Measurements from ENCODE around the gene PRKCE. TPM values are rescaled to one million over a fixed set of nuclear protein-coding genes. Genes with fewer than 3 reads are reported as not detected.

The PRKCE gene
- total RNA-seq, 6 experiments from 2014 or later, result 5.2 to 18.8 (median 11.0) TPM

GRCh38 chr2:45892425-45892745, 240.9 kb downstream of the PRKCE start:
- no peaks in the 10 kb centered on the region for H3K9me3 ChIP-seq
- H3K27me3 ChIP-seq, result no peaks in the 10 kb centered on the region
- peaks cover 0 to 6% (median 2%) of the 10 kb centered on the region in 4 donors for H3K4me1 ChIP-seq
- no peaks in the 10 kb centered on the region for H3K36me3 ChIP-seq
- TF ChIP-seq POLR2A (IDR thresholded peaks at IDR 0.05) (no peak), CTCF (IDR thresholded peaks at IDR 0.05) (no peak)
- intact Hi-C loops (cut with DNase I), result no loop called here
- H3K27ac ChIP-seq, result no peak overlapping the region
- ATAC-seq (no peak), DNase-seq (no peak)
- no peak overlapping the region for H3K4me3 ChIP-seq
- WGBS (ENCODE audit: insufficient coverage, low coverage, low lambda C conversion rate, missing lambda C conversion rate), result 41% methylated on average over 3 of the region's 3 CpGs

- intact Hi-C loops (cut with DNase I), result no loop called here
- TF ChIP-seq POLR2A (IDR thresholded peaks at IDR 0.05), result no peak
- no peak for TF ChIP-seq CTCF (IDR thresholded peaks at IDR 0.05)
- Histone ChIP-seq H3K4me1 (peaks cover 0 to 6% (median 2%) of the 10 kb centered on the region in 4 donors), H3K27ac (no peak overlapping the region), H3K36me3 (no peaks in the 10 kb centered on the region), H3K9me3 (no peaks in the 10 kb centered on the region), H3K4me3 (no peak overlapping the region), H3K27me3 (no peaks in the 10 kb centered on the region)
- WGBS (ENCODE audit: insufficient coverage, low coverage, low lambda C conversion rate, missing lambda C conversion rate), result 61% methylated on average over 4 of the region's 7 CpGs
- ATAC-seq, result peak in 3 of 4 donors; percentile 9 to 30 (median 17)
- no peak for DNase-seq
Measured at GRCh38 chr2:45892757-45893156, 241.3 kb downstream of the PRKCE start.

- DNase-seq (no peak), ATAC-seq (no peak)
- no peak overlapping the region for H3K4me3 ChIP-seq
- H3K27ac ChIP-seq, result no peak overlapping the region
- H3K4me1 ChIP-seq, result peaks cover 0 to 6% (median 0%) of the 10 kb centered on the region in 4 donors
- WGBS (ENCODE audit: insufficient coverage, low coverage, low lambda C conversion rate, missing lambda C conversion rate), result 100% methylated on average over 4 of the region's 4 CpGs
- intact Hi-C loops (cut with DNase I), result no loop called here
- H3K27me3 ChIP-seq, result no peaks in the 10 kb centered on the region
- no peaks in the 10 kb centered on the region for H3K36me3 ChIP-seq
- TF ChIP-seq POLR2A (IDR thresholded peaks at IDR 0.05) (no peak), CTCF (IDR thresholded peaks at IDR 0.05) (no peak)
- H3K9me3 ChIP-seq, result no peaks in the 10 kb centered on the region
Measured at GRCh38 chr2:45894211-45894610, 242.7 kb downstream of the PRKCE start.

GRCh38 chr2:45895241-45895861, 243.9 kb downstream of the PRKCE start:
- no peak overlapping the region for H3K4me3 ChIP-seq
- no peaks in the 10 kb centered on the region for H3K9me3 ChIP-seq
- no peak for ATAC-seq
- H3K4me1 ChIP-seq, result peaks cover 0 to 6% (median 0%) of the 10 kb centered on the region in 4 donors
- 95% methylated on average over 6 of the region's 8 CpGs for WGBS (ENCODE audit: insufficient coverage, low coverage, low lambda C conversion rate, missing lambda C conversion rate)
- H3K27me3 ChIP-seq, result no peaks in the 10 kb centered on the region
- TF ChIP-seq POLR2A (IDR thresholded peaks at IDR 0.05) (no peak), CTCF (IDR thresholded peaks at IDR 0.05) (no peak)
- H3K36me3 ChIP-seq, result no peaks in the 10 kb centered on the region
- no peak for DNase-seq
- no peak overlapping the region for H3K27ac ChIP-seq
- intact Hi-C loops (cut with DNase I), result no loop called here

- Histone ChIP-seq H3K27me3 (no peaks in the 10 kb centered on the region), H3K9me3 (no peaks in the 10 kb centered on the region), H3K4me3 (no peak overlapping the region), H3K4me1 (no peaks in the 10 kb centered on the region), H3K27ac (no peak overlapping the region), H3K36me3 (no peaks in the 10 kb centered on the region)
- DNase-seq (no peak), ATAC-seq (no peak)
- WGBS (ENCODE audit: insufficient coverage, low coverage, low lambda C conversion rate, missing lambda C conversion rate), result 75% methylated on average over 4 of the region's 4 CpGs
- intact Hi-C loops (cut with DNase I), result no loop called here
- TF ChIP-seq CTCF (IDR thresholded peaks at IDR 0.05) (no peak), POLR2A (IDR thresholded peaks at IDR 0.05) (no peak)
Measured at GRCh38 chr2:45896311-45896710, 244.8 kb downstream of the PRKCE start.
